ENCODE measurements around the gene PIM3.
A peak's percentile ranks its signal among the peaks of the same experiment; 100 is the strongest.

PIM3 gene

DNA sequence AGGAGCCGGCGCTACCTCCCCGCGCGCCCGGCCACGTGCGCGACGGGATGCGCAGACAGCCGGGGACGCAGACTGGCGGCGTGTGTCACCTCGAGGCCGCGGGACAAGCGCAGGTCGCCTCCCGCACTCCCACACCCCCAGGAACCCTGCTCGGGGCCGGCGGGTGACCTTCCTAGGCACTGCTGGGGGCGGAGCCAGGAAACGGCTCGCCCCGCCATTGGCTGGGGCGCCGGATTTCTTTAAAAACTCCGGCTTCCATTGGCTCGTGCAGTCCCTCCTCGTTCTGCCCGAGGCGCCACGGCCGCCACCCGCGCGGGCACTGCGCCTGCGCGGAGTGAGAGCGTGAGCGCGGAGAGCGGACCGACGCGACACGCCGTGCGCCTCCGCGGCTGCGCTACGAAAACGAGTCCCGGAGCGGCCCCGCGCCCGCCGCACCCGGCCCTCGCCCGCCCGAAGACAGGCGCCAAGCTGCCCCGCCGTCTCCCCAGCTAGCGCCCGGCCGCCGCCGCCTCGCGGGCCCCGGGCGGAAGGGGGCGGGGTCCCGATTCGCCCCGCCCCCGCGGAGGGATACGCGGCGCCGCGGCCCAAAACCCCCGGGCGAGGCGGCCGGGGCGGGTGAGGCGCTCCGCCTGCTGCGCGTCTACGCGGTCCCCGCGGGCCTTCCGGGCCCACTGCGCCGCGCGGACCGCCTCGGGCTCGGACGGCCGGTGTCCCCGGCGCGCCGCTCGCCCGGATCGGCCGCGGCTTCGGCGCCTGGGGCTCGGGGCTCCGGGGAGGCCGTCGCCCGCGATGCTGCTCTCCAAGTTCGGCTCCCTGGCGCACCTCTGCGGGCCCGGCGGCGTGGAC lies at the start of gene PIM3:
Gene PIM3, plus strand, starts transcription at position 614 of the 846 bp plus-strand sequence. Its CDS starts 176 bp downstream, at position 790.
- peak; percentile 98 for DNase-seq (ENCODE audit: low spot score)

DNA sequence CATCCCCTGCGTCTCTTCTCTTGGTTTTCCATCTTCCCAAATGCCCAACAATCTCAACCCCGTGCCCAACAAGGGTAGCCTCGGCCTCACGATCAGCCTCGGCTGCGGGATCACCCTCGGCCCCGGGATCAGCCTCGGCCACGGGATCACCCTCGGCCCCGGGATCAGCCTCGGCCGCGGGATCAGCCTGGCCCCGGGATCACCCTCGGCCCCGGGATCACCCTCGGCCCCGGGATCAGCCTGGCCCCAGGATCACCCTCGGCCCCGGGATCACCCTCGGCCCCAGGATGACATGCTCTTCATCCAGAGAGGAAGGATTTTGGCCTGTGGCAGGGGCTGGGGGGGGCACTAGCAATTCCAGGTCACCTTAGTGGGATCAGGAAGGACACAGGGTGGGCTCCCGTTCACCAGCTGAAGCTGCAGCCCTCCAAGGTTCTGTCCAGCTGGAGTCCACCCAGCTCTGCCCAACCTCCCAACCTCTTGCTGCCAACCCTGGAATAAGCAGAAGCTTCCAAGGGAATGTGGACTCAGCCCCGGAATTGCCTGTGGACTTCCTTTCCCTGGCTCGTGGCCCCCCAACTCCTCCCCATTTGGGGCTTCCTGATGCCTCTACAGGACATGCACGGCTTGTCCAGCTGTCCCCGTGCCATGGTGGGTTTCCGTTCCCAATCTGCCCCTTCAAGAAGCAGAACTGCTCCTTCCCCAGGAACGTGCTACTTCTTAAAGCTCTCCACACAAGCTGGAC lies 48.5 kb upstream of the PIM3 start:
- no peak for DNase-seq (ENCODE audit: low spot score)

DNA sequence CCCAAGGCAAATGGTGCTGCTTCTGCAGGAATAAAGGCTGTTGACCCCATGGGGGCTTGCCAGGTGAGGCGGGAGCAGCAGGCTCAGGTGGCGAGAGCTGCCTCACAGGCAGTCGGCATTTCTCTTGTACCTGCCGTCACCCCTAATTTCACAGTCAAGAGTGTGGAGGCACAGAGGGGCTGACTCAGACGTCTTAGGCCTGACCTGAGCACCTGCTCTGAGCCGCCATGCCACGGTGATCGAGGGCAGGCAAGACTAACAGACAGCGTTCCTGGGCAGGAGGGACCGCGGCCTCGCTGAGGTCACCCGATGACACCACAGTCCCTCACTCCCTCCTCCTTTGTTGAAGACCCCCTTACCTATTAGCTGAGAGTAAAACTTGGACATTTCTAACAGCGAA lies 47.5 kb upstream of the PIM3 start:
- DNase-seq (ENCODE audit: low spot score), result no peak

DNA sequence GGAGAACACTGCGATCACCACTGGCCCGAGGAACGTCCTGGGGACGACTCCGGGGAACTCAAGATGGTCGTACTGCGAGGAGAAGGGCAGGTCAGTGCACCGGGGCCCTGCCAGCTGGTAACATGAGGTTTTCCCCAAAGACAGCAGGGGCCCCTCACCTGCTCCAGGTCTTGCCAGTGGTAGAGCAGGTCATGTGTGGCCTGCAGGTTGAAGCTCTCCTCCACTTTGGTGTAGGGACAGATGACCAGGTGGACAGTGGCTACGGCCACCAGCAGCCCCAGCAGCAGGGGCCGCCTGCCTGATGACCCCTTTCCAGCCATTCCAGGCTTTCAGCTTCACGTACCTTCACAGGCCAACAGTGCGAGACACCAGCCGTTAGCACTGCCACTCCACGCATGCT lies 47.1 kb upstream of the PIM3 start:
- DNase-seq (ENCODE audit: low spot score), result no peak

DNA sequence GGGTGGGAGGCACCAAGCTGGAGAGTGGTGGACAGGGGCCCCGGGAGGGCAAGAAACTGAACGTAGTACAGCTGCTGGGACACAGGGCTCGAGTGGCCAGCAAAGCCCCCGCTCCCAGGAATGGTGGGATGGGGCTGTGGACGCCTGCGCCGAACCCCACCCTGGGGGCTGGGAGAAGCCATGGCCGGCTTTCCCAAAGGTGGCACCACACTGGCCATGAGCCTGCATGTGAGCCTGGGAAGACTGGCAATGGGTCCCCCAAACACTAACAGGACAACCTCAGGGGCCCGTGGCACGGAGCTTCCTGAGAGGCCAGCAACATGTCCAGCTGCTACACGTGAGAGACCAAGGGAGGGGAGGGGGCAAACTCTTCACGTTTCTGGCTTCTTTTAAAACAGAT lies 46.3 kb upstream of the PIM3 start:
- DNase-seq (ENCODE audit: low spot score), result no peak

DNA sequence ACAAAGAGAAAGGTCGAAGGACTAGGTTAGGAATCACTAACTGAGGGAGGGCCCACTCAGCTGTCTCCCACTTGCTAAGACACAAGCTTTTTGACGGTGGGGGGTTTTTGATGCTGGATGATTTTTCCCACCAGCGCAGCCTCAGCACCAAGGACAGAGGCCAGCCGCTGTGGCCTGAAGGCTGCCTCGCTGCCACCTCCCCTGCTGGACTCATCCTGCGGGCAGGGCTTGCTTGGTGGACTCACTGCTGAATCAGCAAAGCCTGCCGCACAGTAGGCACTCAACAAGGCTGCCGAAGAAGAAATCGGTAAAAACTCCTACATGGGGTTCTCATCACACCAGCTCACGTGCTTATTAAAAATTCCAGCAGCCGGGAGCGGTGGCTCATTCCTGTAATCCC lies 45.0 kb upstream of the PIM3 start:
- DNase-seq (ENCODE audit: low spot score), result no peak

DNA sequence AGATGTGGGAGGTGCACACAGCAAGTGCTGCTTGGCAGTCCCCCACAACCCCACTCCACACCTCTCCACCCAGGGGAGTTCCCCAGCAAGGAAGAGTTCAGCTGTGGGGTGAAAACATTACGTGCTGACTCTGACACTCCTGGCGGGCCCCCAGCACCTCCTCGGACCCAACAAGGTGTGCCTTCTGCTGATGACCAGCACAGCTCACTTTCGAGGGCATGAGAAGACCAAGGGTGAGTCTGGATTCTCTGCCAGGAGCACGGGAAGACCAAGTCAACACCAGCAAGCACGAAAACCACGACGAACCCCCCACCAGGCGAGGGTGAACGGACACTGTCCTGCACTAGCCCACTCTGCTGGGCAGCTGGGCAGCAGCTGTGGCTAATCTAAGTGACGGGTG lies 43.7 kb upstream of the PIM3 start:
- no peak for DNase-seq (ENCODE audit: low spot score)

DNA sequence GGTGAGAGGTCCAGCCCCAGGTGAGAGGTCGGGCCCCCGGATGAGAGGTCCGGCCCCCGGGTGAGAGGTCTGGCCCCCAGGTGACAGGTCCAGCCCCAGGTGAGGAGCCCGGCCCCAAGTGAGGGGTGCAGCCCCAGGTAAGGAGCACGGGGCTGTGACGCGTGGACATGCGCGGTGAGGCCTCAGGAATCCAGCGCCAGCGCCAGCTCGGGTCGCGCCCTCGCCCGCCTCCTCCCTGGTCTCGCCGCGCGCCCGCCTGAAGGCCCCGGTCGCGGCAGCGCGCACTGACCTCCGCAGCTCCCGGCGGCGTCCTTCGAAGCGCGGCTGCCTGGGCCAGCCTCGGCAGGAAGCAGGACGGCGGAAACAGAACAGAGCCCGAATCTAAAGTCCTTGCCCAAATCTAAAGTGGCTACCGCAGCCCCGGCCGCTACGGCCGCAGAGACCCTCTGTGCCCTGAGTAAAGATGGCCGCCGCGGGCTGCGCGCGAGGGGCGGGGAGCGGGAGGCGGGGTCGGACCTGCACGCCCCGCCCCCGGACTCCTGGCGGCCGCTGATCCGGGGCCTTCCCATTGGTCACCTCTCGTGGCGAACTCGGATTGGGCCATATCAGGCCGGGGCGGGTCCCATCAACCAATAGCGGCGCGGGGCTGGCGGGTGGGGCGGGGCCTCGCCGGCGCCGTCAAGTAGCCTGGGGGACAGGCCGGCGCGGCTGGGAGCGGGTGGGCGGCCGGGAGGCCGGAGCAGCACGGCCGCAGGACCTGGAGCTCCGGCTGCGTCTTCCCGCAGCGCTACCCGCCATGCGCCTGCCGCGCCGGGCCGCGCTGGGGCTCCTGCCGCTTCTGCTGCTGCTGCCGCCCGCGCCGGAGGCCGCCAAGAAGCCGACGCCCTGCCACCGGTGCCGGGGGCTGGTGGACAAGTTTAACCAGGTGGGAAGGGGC lies 42.3 kb upstream of the PIM3 start, which contains the start of the genes ALG12 and CRELD2:
Gene ALG12, minus strand, starts transcription at position 465 of the 937 bp plus-strand sequence. CDS start 4,673 bp downstream, outside the sequence.
Gene CRELD2, plus strand, starts transcription at position 661 of the 937 bp plus-strand sequence. Its CDS starts 136 bp downstream, at position 797.
- DNase-seq (ENCODE audit: low spot score), result peak; percentile 98

DNA sequence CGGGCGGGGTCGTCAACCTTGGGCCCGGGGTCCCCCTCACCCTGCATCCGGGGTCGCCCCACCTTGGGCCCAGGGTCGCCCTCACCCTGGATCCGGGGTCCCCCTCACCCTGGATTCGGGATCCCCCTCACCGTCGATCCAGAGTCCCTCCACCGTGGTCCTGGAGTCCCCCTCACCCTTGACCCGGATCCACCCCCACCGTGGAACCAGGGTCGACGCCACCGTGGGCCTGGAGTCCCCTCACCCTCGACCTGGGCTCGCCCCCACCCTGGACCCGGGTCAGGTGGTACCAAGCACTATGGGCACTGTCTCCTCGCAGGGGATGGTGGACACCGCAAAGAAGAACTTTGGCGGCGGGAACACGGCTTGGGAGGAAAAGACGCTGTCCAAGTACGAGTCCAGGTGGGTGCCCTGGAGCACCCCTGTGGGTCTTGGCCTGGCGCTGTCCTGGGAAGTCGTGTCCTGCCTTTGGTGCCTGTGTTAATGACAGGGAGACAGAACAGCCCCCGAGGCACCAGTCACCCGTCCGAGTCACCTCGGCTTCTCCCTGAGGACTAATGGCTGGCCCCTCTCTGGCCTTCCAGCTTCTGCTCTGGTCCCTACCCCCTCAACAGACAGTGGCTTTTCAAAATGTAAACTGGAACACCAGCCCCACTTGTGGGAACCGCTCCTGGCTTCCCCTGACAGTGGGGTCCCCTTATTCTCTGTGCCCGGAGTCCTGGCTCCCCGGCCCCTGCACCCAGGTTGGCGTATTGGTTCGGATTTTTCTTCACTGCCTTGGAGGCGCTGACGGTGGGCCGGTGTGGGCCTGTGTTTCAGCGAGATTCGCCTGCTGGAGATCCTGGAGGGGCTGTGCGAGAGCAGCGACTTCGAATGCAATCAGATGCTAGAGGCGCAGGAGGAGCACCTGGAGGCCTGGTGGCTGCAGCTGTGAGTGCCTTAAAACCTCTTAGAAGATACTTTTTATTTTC lies 41.4 kb upstream of the PIM3 start:
- DNase-seq (ENCODE audit: low spot score), result no peak

DNA sequence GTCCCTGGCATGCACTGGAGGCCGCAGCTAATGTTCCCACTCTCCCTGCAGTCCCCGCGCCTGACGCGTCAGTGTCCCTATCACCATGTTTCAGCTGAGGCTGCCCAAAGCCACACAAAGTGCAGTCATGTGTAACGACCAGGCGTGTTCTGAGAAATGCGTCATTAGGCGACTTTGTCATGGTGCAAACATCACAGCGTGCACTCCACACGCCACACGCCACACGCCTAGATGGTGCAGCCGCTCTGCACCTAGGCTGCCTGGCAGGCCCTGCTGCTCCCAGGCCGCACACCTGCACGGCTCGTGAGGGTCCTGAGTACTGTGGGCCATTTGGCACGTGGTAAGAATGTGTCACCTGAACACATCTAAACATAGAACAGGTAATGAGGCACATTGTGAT lies 39.7 kb upstream of the PIM3 start:
- no peak for DNase-seq (ENCODE audit: low spot score)

DNA sequence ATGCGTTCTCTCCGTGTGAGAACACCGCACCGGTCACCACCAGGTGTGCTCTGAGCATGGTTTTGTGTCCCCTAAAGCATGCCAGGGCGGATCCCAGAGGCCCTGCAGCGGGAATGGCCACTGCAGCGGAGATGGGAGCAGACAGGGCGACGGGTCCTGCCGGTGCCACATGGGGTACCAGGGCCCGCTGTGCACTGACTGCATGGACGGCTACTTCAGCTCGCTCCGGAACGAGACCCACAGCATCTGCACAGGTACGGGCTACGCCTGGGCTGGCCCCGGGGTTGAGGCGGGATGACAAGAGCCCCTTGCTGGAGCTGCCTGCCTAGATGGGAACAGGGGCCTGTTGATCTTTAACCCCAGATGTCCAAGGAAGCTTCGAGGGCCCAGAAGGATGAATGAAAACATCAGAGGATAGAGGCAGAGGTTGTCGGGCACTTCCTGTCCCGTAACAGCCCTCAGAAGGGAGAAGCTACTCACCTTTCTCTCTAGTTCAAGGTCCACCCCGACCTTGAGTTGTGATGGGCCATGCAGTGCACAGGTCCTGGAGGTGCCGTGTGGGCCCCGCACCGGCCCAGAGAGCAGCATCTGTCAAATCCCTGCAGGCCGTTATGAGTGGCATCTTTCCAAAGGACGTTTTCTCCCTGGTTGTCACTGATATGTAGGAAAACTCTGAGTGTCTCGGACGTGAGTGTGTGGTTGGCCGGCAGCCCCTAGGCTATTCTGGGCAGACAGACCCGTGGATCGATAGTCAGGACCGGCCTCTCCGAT lies 38.9 kb upstream of the PIM3 start:
- no peak for DNase-seq (ENCODE audit: low spot score)

DNA sequence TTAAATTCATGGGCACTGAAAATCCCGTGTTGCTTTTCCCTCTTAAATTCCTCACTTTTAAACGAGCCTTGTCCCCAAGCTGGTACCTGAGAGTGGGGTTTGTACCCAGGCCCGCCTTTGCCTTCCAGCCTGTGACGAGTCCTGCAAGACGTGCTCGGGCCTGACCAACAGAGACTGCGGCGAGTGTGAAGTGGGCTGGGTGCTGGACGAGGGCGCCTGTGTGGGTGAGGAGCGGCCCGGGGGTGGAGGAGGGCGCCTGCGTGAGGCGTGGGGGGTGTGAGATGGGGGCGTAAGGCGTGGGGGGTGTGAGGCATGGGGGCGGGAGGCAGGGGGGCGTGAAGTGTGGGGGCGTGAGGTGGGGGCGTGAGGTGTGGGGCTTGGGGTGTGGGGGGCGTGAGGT lies 38.1 kb upstream of the PIM3 start:
- DNase-seq (ENCODE audit: low spot score), result no peak

DNA sequence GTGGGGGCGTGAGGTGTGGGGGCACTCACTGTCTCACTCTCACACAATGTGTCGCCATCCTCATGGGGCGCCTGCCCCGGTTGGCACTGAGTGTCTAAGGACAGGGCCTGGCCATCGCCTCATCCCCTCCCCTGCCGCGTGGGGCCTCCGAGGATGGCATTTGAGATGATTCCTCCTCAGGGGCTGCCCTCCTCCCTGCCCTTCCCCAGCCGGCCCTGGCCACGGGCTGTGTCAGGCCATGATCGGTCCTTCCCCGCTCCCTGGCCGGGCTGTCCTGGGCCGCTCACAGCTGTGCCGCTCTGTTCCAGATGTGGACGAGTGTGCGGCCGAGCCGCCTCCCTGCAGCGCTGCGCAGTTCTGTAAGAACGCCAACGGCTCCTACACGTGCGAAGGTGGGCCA lies 37.6 kb upstream of the PIM3 start:
- no peak for DNase-seq (ENCODE audit: low spot score)

DNA sequence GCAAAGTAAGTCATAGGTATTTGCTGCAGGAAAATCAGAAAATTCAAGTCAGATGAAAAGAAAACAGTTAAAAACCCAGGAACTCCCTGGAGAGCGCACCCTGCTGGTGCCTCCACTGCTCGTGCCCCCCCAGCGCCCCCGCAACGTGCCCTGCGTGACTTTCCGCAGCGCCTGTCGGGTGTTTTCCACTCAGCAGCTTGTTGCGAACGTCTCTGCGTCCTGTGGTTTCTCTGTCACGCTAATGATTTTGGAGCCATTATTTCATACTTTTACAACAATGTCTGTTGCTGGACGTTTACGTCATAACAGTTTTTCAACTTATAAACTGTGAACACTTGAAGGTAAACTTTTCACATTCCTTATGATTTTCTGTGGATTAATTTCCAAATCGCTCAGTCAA lies 37.1 kb upstream of the PIM3 start:
- no peak for DNase-seq (ENCODE audit: low spot score)

DNA sequence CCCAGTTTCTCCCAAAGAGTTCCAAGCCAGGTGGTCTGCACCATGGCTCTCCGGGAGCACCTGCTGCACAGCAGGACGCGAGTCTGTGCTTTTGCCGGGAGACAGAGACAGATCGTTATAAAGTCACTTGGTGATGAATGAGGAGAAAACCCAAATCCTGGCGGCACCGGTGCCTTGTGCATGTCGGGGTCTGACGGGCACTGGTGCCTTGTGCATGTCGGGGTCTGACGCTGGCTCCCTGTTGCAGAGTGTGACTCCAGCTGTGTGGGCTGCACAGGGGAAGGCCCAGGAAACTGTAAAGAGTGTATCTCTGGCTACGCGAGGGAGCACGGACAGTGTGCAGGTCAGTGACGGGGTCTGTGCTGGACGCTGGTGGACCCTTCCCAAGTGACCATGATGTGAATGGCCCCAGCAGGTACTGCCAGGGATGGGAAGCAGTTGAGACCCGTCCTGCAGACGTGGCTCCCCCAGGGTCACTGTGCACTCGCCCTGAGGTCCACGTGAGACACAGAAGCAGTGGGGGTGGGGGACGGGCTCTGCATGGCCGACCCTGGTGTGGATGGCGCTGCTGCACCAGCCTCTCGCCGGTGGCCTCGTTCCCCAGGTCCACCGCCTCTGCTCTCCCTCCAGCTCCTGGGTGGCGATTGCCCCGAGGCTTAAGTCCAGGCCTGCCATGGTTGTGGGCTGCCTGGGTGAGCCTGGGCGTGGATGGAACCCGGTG lies 36.3 kb upstream of the PIM3 start:
- DNase-seq (ENCODE audit: low spot score), result no peak

DNA sequence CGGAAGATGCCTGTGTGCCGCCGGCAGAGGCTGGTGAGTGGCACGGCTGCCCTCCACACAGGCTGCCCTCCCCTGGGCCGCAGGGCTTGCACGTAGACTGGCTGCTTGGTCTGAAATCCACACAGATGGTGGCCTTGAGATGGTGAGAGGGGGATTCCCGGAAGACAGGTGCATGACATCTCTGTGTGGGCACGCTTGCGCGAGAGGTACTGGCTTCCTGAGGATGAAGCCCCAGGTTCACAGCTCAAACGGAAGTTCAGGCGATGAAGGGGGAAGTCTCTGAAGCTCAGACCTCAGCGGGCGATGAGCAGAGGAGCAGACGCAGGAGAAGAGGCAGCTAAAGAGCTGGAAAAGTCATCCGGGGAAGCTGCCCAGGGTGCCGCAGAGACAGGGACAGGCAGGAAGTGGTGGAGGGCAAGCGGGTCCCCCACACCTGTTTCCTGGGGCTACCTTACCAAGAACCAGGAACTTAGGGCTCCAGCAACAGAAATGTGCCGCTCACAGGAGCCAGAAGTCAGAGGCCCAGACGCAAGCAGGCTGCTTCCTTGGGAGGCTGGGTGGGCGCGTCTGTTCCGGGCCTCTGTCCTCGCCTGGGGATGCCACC lies 34.9 kb upstream of the PIM3 start:
- DNase-seq (ENCODE audit: low spot score), result peak; percentile 68

DNA sequence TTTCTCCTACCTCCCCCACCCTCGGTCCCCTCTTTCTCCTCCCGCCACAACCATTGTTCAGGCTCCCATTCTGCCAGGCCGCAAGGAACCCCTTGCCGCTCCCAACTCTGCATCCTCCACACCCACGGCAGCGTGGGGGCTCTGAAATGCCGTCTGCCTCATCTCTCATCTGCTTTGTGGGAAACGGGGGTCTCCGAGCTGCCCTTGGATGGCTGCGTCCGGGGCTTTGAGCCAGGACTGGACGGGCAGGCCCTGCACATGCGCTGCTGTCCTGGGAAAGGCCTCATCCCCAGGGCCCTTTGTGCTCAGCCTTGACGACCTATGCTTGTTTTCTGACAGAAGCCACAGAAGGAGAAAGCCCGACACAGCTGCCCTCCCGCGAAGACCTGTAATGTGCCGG lies 33.7 kb upstream of the PIM3 start:
- DNase-seq (ENCODE audit: low spot score), result no peak

DNA sequence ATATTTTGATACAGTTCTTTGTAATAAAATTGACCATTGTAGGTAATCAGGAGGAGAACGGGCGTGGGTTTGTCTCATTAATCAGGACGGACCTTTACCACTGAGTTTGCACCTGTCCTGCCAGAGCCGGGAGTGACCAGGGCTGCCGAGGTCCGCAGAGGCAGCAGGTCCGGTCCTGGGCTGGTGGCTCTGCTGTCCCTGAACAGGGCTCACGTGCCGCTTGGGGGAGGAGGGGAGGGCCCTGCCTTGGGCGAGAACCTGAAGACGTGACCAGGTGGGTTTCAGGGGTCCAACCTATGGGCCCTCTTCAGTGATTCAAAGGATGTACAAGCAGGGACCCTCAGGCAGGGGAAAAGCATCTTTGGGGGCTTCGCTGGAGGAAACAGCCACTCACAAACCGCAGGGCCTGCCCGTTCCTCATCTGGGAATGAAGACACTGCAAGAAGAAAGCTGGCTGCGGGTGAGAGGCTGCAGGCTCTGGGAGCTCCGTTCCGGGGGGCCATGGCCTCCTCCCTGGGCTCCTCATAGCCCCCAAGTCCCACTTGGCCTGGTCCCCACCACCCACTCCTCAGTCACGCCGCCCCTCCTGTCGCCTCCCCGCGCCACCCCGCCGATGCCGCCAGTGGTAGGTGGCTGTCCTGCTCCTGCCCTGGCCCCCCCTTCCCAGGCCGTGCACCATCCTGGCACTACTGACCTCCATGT lies 32.9 kb upstream of the PIM3 start:
- no peak for DNase-seq (ENCODE audit: low spot score)

DNA sequence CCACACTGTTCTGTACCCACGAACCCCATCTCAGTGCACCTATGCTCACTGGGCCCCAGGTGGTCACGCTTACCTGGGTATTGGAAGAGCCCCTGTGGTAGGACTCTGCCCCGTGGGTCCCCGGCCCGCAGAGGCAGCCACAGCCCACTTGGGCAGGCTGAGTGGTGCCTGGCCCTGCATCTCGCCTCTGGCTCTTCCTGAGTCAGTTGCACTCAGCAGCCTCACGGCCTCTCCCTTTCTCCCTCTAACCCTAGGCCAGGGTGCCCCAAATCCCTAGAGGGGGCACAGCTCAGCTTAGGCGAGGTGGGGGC lies 32.4 kb upstream of the PIM3 start:
- no peak for DNase-seq (ENCODE audit: low spot score)
